Keratinocyte (primary cell): ENCODE data around the gene MPZL1. TPM values are rescaled to one million over a fixed set of nuclear protein-coding genes. Genes with fewer than 3 reads are reported as not detected.
"Not testable (repeated sequence)": the region's sequence is repeated elsewhere in the genome, so short reads cannot be mapped to it uniquely, and the experiment has no call there.

Experiments
- DNase-seq: peaks from one replicate; pipeline ENCODE4 v3.0.0-alpha.2; 2011; ENCODE audit warnings: low read depth, missing footprints, low spot score
- FAIRE-seq: peaks from 2 replicates; lab custom pipeline; 2011; peaks lifted over from hg19 to GRCh38; lab: Jason Lieb, UNC
- H2AFZ ChIP-seq: 2 replicates; pipeline ENCODE4 v1.6.0; 2012; ENCODE audit warnings: low read length, control low read depth, inconsistent platforms; ENCODE audit not compliant: control insufficient read depth
- H3K27ac ChIP-seq: 2 replicates; pipeline ENCODE4 v1.5.1; 2011; ENCODE audit warnings: low read length; ENCODE audit not compliant: control insufficient read depth, insufficient read depth
- H3K27me3 ChIP-seq: 3 replicates; pipeline ENCODE4 v1.6.0; 2011; ENCODE audit warnings: low read length; ENCODE audit not compliant: control insufficient read depth, insufficient read depth; ENCODE audit errors: extremely low read depth
- H3K36me3 ChIP-seq, 2 experiments: 2 replicates in 1 of 2; 3 replicates in 1 of 2; pipeline ENCODE4 v1.5.1; 2011; ENCODE audit warnings: low read length in 2 of 2, mild to moderate bottlenecking in 1 of 2; ENCODE audit not compliant: control insufficient read depth in 2 of 2, insufficient read depth in 2 of 2; ENCODE audit errors: extremely low read depth in 1 of 2
- H3K4me1 ChIP-seq: 3 replicates; pipeline ENCODE4 v1.5.1; 2011; ENCODE audit warnings: low read length; ENCODE audit not compliant: control insufficient read depth, insufficient read depth; ENCODE audit errors: extremely low read depth
- H3K4me2 ChIP-seq: 3 replicates; pipeline ENCODE4 v1.6.0; 2011; ENCODE audit warnings: low read depth, low read length; ENCODE audit not compliant: control insufficient read depth, insufficient read depth; ENCODE audit errors: extremely low read depth
- H3K4me3 ChIP-seq, 3 experiments: fragments of 200-600 bp in 1 of 3; sonication (generic) in 1 of 3; 2 replicates in 2 of 3; 3 replicates in 1 of 3; pipeline ENCODE4 v1.5.1; 2011 to 2016; ENCODE audit warnings: low read length in 3 of 3, mild to moderate bottlenecking in 3 of 3, control low read depth in 2 of 3, inconsistent platforms in 1 of 3, low read depth in 1 of 3, mixed read lengths in 1 of 3, mixed run types in 1 of 3, moderate library complexity in 1 of 3; ENCODE audit not compliant: control insufficient read depth in 2 of 3, insufficient read depth in 2 of 3; ENCODE audit errors: extremely low read depth in 1 of 3
- H3K79me2 ChIP-seq: 2 replicates; pipeline ENCODE4 v1.6.0; 2012; ENCODE audit warnings: low read length; ENCODE audit not compliant: control insufficient read depth, insufficient read depth
- H3K9ac ChIP-seq: 3 replicates; pipeline ENCODE4 v1.6.0; 2011; ENCODE audit warnings: low read length; ENCODE audit not compliant: control insufficient read depth, insufficient read depth; ENCODE audit errors: extremely low read depth
- H3K9me1 ChIP-seq: 3 replicates; pipeline ENCODE4 v1.6.0; 2011; ENCODE audit warnings: low read length; ENCODE audit not compliant: control insufficient read depth, insufficient read depth; ENCODE audit errors: extremely low read depth
- H3K9me3 ChIP-seq: 2 replicates; pipeline ENCODE4 v1.5.1; 2012; ENCODE audit warnings: low read depth, low read length; ENCODE audit not compliant: control insufficient read depth
- H4K20me1 ChIP-seq: 3 replicates; pipeline ENCODE4 v1.6.0; 2011; ENCODE audit warnings: low read length; ENCODE audit not compliant: control insufficient read depth, insufficient read depth; ENCODE audit errors: extremely low read depth
- CTCF ChIP-seq, 3 experiments: IDR thresholded peaks in 1 of 3; conservative IDR thresholded peaks in 1 of 3; optimal IDR thresholded peaks in 1 of 3; 2 replicates in 2 of 3; 3 replicates in 1 of 3; pipeline versions ENCODE3 to v1.5.1; 2011; ENCODE audit warnings: low read length in 3 of 3, mild to moderate bottlenecking in 3 of 3, moderate library complexity in 2 of 3, control low read depth in 1 of 3, inconsistent platforms in 1 of 3; ENCODE audit not compliant: insufficient read depth in 2 of 3; ENCODE audit errors: extremely low read depth in 1 of 3
- EZH2 ChIP-seq: IDR thresholded peaks from one replicate; pipeline ENCODE4 v1.6.1; 2012; ENCODE audit warnings: inconsistent platforms, mild to moderate bottlenecking, low read length, moderate library complexity
- dilution Hi-C: fragments of 300-500 bp; cut with MboI; formaldehyde crosslinking; loops from one replicate; pipeline ENCODE4 v1.7.0; 2020; ENCODE audit warnings: low sequenced_read_pairs; ENCODE audit not compliant: extremely low pct_ligation_motif_present
- polyA plus RNA-seq, 5 experiments: library from polyadenylated mRNA; depleted of rRNA in 3 of 5; stranded (reverse) in 3 of 5; stranded (forward) in 1 of 5; unstranded in 1 of 5; fragments of >200 nt; gene quantifications; 1 replicate in 1 of 5; 2 replicates in 3 of 5; 3 replicates in 1 of 5; pipeline versions ENCODE4 v1.2.1 to v1.2.3, GENCODE V29; 2011 to 2012; ENCODE audit warnings: missing spikeins in 2 of 5, low read depth in 1 of 5, low replicate concordance in 1 of 5

MPZL1 gene
- polyA plus RNA-seq, 1 donor (not counting 4 experiments of a cell fraction or from before 2014, with no cell fraction given): 195 TPM

GRCh38 chr1:167806676-167807075, 84.9 kb downstream of the MPZL1 start:
- H3K36me3 ChIP-seq, H3K4me1 ChIP-seq, H3K4me2 ChIP-seq, DNase-seq, H3K9me1 ChIP-seq, H2AFZ ChIP-seq, H3K4me3 ChIP-seq, dilution Hi-C loops, FAIRE-seq, H3K27ac ChIP-seq, H4K20me1 ChIP-seq, H3K27me3 ChIP-seq, H3K9me3 ChIP-seq, H3K9ac ChIP-seq, H3K79me2 ChIP-seq: not testable (repeated sequence)

- no peak overlapping the region for H3K27ac ChIP-seq
- H3K4me1 ChIP-seq: no peaks in the 10 kb centered on the region
- H3K4me3 ChIP-seq: no peak overlapping the region
- no peaks in the 10 kb centered on the region for H3K79me2 ChIP-seq
- H3K36me3 ChIP-seq: no peaks in the 10 kb centered on the region
- no peak for TF ChIP-seq EZH2
- no peak for TF ChIP-seq CTCF (optimal IDR thresholded peaks at IDR 0.05 in 1 of 3, IDR thresholded peaks at IDR 0.05 in 1 of 3, conservative IDR thresholded peaks at IDR 0.05 in 1 of 3; ENCODE audit: extremely low read depth in 1 of 3, insufficient read depth in 2 of 3, low read length in 3 of 3)
- H3K27me3 ChIP-seq: no peaks in the 10 kb centered on the region
- no peaks in the 10 kb centered on the region for H3K9me1 ChIP-seq
- no peak for DNase-seq
- H3K9me3 ChIP-seq: no peaks in the 10 kb centered on the region
- no peak overlapping the region for H3K4me2 ChIP-seq
- dilution Hi-C loops: no loop called here
- FAIRE-seq: no peak
- no peaks in the 10 kb centered on the region for H4K20me1 ChIP-seq
- no peak overlapping the region for H3K9ac ChIP-seq
- H2AFZ ChIP-seq: no peak overlapping the region
These were observed 86.3 kb downstream of the MPZL1 start for GRCh38 chr1:167808104-167808503.

DNA sequence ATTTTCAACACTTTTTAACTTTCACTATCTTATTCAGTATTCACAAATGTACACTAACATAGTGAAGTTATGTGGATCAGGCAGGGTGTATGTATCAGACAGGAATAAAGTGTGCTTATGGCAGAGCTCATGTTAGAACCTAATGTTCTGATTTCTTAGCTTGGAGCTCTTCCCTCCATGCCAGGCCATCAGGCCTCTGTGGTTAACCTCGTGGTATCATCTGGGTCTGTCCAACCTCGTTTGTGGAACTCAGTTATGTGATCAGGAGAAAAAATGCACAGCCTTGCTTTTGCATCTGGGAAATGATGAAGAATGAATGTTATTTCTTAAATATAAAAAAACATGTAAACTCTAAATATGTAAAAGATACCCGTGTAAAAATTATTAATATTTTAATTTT, 86.9 kb downstream of the MPZL1 start:
- dilution Hi-C loops: no loop called here
- H3K4me3 ChIP-seq: no peak overlapping the region
- H4K20me1 ChIP-seq: no peaks in the 10 kb centered on the region
- no peak overlapping the region for H3K9ac ChIP-seq
- no peaks in the 10 kb centered on the region for H3K9me3 ChIP-seq
- TF ChIP-seq EZH2 (no peak), CTCF (optimal IDR thresholded peaks at IDR 0.05 in 1 of 3, IDR thresholded peaks at IDR 0.05 in 1 of 3, conservative IDR thresholded peaks at IDR 0.05 in 1 of 3; ENCODE audit: extremely low read depth in 1 of 3, insufficient read depth in 2 of 3, low read length in 3 of 3) (no peak)
- no peaks in the 10 kb centered on the region for H3K36me3 ChIP-seq
- DNase-seq: no peak
- no peaks in the 10 kb centered on the region for H3K79me2 ChIP-seq
- FAIRE-seq: no peak
- H2AFZ ChIP-seq: no peak overlapping the region
- no peaks in the 10 kb centered on the region for H3K4me1 ChIP-seq
- H3K9me1 ChIP-seq: no peaks in the 10 kb centered on the region
- no peak overlapping the region for H3K4me2 ChIP-seq
- no peaks in the 10 kb centered on the region for H3K27me3 ChIP-seq
- H3K27ac ChIP-seq: no peak overlapping the region
